Measurements from ENCODE around the gene RAVER2. TPM values are rescaled to one million over a fixed set of nuclear protein-coding genes. Genes with fewer than 3 reads are reported as not detected.

RAVER2 gene, protein sequence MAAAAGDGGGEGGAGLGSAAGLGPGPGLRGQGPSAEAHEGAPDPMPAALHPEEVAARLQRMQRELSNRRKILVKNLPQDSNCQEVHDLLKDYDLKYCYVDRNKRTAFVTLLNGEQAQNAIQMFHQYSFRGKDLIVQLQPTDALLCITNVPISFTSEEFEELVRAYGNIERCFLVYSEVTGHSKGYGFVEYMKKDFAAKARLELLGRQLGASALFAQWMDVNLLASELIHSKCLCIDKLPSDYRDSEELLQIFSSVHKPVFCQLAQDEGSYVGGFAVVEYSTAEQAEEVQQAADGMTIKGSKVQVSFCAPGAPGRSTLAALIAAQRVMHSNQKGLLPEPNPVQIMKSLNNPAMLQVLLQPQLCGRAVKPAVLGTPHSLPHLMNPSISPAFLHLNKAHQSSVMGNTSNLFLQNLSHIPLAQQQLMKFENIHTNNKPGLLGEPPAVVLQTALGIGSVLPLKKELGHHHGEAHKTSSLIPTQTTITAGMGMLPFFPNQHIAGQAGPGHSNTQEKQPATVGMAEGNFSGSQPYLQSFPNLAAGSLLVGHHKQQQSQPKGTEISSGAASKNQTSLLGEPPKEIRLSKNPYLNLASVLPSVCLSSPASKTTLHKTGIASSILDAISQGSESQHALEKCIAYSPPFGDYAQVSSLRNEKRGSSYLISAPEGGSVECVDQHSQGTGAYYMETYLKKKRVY
- 28.6 and 30.5 TPM in 2 replicates for total RNA-seq
- 7.9 and 14.1 TPM in 2 replicates for polyA plus RNA-seq

DNA sequence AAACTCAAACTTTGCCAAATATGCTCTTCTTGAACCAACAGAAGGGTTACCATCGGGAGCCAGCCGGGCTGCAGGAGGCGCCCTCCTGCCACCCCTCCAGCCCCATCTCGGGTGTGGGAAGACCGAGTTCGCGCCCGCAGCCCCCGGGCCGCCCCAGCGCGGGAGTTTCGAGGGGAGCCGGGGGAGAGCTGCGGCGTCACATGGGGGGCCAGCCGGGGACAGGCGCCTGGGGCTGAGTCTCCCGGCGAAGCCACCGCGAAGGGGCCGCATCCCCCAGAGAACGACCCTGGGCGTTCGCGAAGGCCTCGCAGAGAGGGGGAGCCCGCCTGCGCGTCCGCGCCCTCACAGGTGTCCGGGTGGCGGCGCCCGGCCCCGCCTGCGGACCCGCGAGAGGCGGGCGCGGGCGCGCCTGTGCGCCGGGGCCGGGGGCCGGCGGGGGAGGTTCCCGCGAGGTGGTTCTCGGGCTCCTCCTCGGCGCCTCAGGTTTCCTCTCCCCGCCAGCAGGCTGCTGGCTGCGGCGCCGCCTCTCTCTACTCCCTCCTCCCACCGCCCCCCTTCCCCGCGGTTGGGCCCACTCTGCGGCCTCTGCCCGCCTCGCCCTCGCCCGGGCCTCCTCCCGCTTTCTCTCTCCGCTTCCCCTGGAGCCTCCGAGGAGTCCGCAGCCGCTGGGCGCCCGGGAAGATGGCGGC, at the start of gene RAVER2:
RAVER2 (plus strand) TSS at position 584 of the 689 bp plus-strand sequence; CDS start at position 682, 98 bp downstream.
- Histone ChIP-seq H4K20me1 (ENCODE audit: insufficient read depth, poor library complexity, severe bottlenecking) (peaks cover 10% of the 10 kb centered on the region), H3K36me3 (replicated peaks; ENCODE audit: insufficient read depth, low read depth) (no peaks in the 10 kb centered on the region), H2AFZ (peak within 1 kb of the TSS; percentile 96), H3K27me3 (no peaks in the 10 kb centered on the region), H3K4me1 (ENCODE audit: insufficient read depth) (peaks cover 23% of the 10 kb centered on the region), H3K9me3 (ENCODE audit: low read depth) (no peaks in the 10 kb centered on the region), H3K27ac (peak within 1 kb of the TSS; percentile 88), H3K79me2 (peaks cover 37% of the 10 kb centered on the region), H3K4me2 (peak within 1 kb of the TSS; percentile 88), H3K4me3 (peak within 1 kb of the TSS; percentile 93), H3K9me2 (replicated peaks; ENCODE audit: insufficient read depth) (no peaks in the 10 kb centered on the region)
- TF ChIP-seq EZH2 (IDR thresholded peaks at IDR 0.05; ENCODE audit: borderline replicate concordance) (no peak), EZH2phosphoT487 (IDR thresholded peaks at IDR 0.05; ENCODE audit: low read depth, severe bottlenecking, unreplicated experiment) (no peak)
- TF ChIP-seq, protein P1, sequence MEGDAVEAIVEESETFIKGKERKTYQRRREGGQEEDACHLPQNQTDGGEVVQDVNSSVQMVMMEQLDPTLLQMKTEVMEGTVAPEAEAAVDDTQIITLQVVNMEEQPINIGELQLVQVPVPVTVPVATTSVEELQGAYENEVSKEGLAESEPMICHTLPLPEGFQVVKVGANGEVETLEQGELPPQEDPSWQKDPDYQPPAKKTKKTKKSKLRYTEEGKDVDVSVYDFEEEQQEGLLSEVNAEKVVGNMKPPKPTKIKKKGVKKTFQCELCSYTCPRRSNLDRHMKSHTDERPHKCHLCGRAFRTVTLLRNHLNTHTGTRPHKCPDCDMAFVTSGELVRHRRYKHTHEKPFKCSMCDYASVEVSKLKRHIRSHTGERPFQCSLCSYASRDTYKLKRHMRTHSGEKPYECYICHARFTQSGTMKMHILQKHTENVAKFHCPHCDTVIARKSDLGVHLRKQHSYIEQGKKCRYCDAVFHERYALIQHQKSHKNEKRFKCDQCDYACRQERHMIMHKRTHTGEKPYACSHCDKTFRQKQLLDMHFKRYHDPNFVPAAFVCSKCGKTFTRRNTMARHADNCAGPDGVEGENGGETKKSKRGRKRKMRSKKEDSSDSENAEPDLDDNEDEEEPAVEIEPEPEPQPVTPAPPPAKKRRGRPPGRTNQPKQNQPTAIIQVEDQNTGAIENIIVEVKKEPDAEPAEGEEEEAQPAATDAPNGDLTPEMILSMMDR (IDR thresholded peaks at IDR 0.05; ENCODE audit: poor library complexity), result peak; percentile 67
- 0% methylated on average over 18 of the region's 76 CpGs for WGBS (ENCODE audit: low lambda C conversion rate, missing lambda C conversion rate)
- DNase-seq (ENCODE audit: low spot score), result peak; percentile 91

DNA sequence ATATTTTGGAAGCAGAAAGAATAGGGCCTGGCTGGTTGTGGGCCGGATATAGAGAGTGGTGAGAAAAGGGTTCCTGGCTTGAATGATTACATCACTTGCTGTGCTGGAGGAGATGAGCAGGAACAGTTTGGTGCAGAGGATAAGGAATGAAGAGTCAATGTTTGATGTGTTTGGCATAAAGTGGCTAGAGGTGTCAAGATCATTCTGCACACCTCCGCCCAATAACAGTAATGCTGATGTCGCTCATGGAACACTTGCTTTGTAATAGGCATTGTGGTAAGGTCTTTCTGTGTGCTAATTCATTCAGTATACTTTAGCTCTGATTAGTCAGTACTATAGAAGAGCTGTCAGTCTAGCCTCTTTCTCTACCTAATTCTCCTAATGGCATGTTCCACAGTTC, 48.0 kb upstream of the RAVER2 start:
- H2AFZ ChIP-seq, result no peak overlapping the region
- H3K9me3 ChIP-seq (ENCODE audit: low read depth), result no peaks in the 10 kb centered on the region
- H4K20me1 ChIP-seq (ENCODE audit: insufficient read depth, poor library complexity, severe bottlenecking), result no peaks in the 10 kb centered on the region
- no peak for DNase-seq (ENCODE audit: low spot score)
- no peaks in the 10 kb centered on the region for H3K27me3 ChIP-seq
- H3K27ac ChIP-seq, result no peak overlapping the region
- no peak overlapping the region for H3K4me3 ChIP-seq
- no peaks in the 10 kb centered on the region for H3K9me2 ChIP-seq (replicated peaks; ENCODE audit: insufficient read depth)
- no peak overlapping the region for H3K4me2 ChIP-seq
- WGBS (ENCODE audit: low lambda C conversion rate, missing lambda C conversion rate), result 92% methylated on average over 3 of the region's 3 CpGs
- H3K36me3 ChIP-seq (replicated peaks; ENCODE audit: insufficient read depth, low read depth), result no peaks in the 10 kb centered on the region
- no peak for TF ChIP-seq EZH2phosphoT487 (IDR thresholded peaks at IDR 0.05; ENCODE audit: low read depth, severe bottlenecking, unreplicated experiment)
- TF ChIP-seq, protein P1 (IDR thresholded peaks at IDR 0.05; ENCODE audit: poor library complexity), result no peak
- no peak for TF ChIP-seq EZH2 (IDR thresholded peaks at IDR 0.05; ENCODE audit: borderline replicate concordance)
- H3K79me2 ChIP-seq, result no peaks in the 10 kb centered on the region
- H3K4me1 ChIP-seq (ENCODE audit: insufficient read depth), result no peaks in the 10 kb centered on the region

DNA sequence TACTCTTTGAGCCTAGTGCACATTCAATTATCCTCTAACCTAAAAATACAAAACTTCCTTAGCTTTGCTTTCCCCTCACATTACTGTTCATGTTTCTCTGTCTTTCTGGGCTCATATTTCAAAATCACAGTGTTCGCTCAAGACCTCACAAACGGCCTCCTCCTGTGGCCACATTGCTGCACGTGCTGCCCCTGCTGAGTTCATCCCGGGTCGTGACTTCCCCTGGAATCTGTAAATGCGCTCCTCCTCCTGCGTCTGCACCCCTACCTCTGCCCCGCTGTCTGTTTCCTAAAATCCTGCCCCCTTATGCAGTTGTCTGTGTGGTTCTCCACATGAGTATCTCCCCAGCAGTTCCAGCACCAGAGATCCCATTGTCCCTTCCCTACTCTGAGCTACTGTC, 45.5 kb upstream of the RAVER2 start:
- Histone ChIP-seq H3K4me2 (no peak overlapping the region), H2AFZ (no peak overlapping the region), H3K9me3 (ENCODE audit: low read depth) (no peaks in the 10 kb centered on the region), H3K27me3 (no peaks in the 10 kb centered on the region), H3K4me1 (ENCODE audit: insufficient read depth) (no peaks in the 10 kb centered on the region), H3K36me3 (replicated peaks; ENCODE audit: insufficient read depth, low read depth) (no peaks in the 10 kb centered on the region), H4K20me1 (ENCODE audit: insufficient read depth, poor library complexity, severe bottlenecking) (no peaks in the 10 kb centered on the region), H3K79me2 (no peaks in the 10 kb centered on the region), H3K4me3 (no peak overlapping the region), H3K27ac (no peak overlapping the region), H3K9me2 (replicated peaks; ENCODE audit: insufficient read depth) (no peaks in the 10 kb centered on the region)
- TF ChIP-seq EZH2 (IDR thresholded peaks at IDR 0.05; ENCODE audit: borderline replicate concordance), result no peak
- TF ChIP-seq, protein P1 (IDR thresholded peaks at IDR 0.05; ENCODE audit: poor library complexity), result no peak
- no peak for TF ChIP-seq EZH2phosphoT487 (IDR thresholded peaks at IDR 0.05; ENCODE audit: low read depth, severe bottlenecking, unreplicated experiment)
- 70% methylated on average over 8 of the region's 8 CpGs for WGBS (ENCODE audit: low lambda C conversion rate, missing lambda C conversion rate)
- DNase-seq (ENCODE audit: low spot score), result no peak
